ENCODE results near the gene FDPS.
"Not testable (repeated sequence)": the region's sequence is repeated elsewhere in the genome, so short reads cannot be mapped to it uniquely, and the experiment has no call there.

The FDPS gene

GRCh38 chr1:155323729-155324036 lies 15.0 kb downstream of the FDPS start:
- no peaks in the 10 kb centered on the region for H3K27me3 ChIP-seq (ENCODE audit: control insufficient read depth, insufficient read depth, low read length)
- peak overlapping the region; percentile 82 for H3K9ac ChIP-seq (ENCODE audit: low read length)
- H3K4me1 ChIP-seq (ENCODE audit: control insufficient read depth, insufficient read depth, low read length), result peaks cover 29% of the 10 kb centered on the region
- peak overlapping the region; percentile 86 for H3K4me3 ChIP-seq (ENCODE audit: low read length)
- H3K36me3 ChIP-seq (ENCODE audit: control insufficient read depth, insufficient read depth, low read length), result peaks cover 7% of the 10 kb centered on the region
- no peaks in the 10 kb centered on the region for H3K9me3 ChIP-seq (ENCODE audit: control insufficient read depth, low read length)

GRCh38 chr1:155324037-155324716 lies 15.5 kb downstream of the FDPS start:
- H3K9ac ChIP-seq (ENCODE audit: low read length), result peak overlapping the region; percentile 82
- H3K4me1 ChIP-seq (ENCODE audit: control insufficient read depth, insufficient read depth, low read length), result peaks cover 29% of the 10 kb centered on the region
- peaks cover 7% of the 10 kb centered on the region for H3K36me3 ChIP-seq (ENCODE audit: control insufficient read depth, insufficient read depth, low read length)
- H3K9me3 ChIP-seq (ENCODE audit: control insufficient read depth, low read length), result no peaks in the 10 kb centered on the region
- peak overlapping the region; percentile 86 for H3K4me3 ChIP-seq (ENCODE audit: low read length)
- no peaks in the 10 kb centered on the region for H3K27me3 ChIP-seq (ENCODE audit: control insufficient read depth, insufficient read depth, low read length)

- peak overlapping the region; percentile 82 for H3K9ac ChIP-seq (ENCODE audit: low read length)
- H3K36me3 ChIP-seq (ENCODE audit: control insufficient read depth, insufficient read depth, low read length), result peaks cover 7% of the 10 kb centered on the region
- H3K27me3 ChIP-seq (ENCODE audit: control insufficient read depth, insufficient read depth, low read length), result no peaks in the 10 kb centered on the region
- H3K9me3 ChIP-seq (ENCODE audit: control insufficient read depth, low read length), result no peaks in the 10 kb centered on the region
- H3K4me3 ChIP-seq (ENCODE audit: low read length), result peak overlapping the region; percentile 86
- H3K4me1 ChIP-seq (ENCODE audit: control insufficient read depth, insufficient read depth, low read length), result peaks cover 29% of the 10 kb centered on the region
These were observed 16.3 kb downstream of the FDPS start for GRCh38 chr1:155324717-155325602.

- Histone ChIP-seq H3K9ac (ENCODE audit: low read length) (peak overlapping the region; percentile 82), H3K4me3 (ENCODE audit: low read length) (no peak overlapping the region), H3K9me3 (ENCODE audit: control insufficient read depth, low read length) (no peaks in the 10 kb centered on the region), H3K27me3 (ENCODE audit: control insufficient read depth, insufficient read depth, low read length) (no peaks in the 10 kb centered on the region), H3K4me1 (ENCODE audit: control insufficient read depth, insufficient read depth, low read length) (peaks cover 25% of the 10 kb centered on the region), H3K36me3 (ENCODE audit: control insufficient read depth, insufficient read depth, low read length) (peaks cover 7% of the 10 kb centered on the region)
These were observed 16.9 kb downstream of the FDPS start for GRCh38 chr1:155325603-155325893.

GRCh38 chr1:155326020-155326526 lies 17.4 kb downstream of the FDPS start:
- H3K4me1 ChIP-seq (ENCODE audit: control insufficient read depth, insufficient read depth, low read length), result peaks cover 20% of the 10 kb centered on the region
- peaks cover 11% of the 10 kb centered on the region for H3K36me3 ChIP-seq (ENCODE audit: control insufficient read depth, insufficient read depth, low read length)
- no peaks in the 10 kb centered on the region for H3K27me3 ChIP-seq (ENCODE audit: control insufficient read depth, insufficient read depth, low read length)
- H3K9ac ChIP-seq (ENCODE audit: low read length), result no peak overlapping the region
- H3K9me3 ChIP-seq (ENCODE audit: control insufficient read depth, low read length), result no peaks in the 10 kb centered on the region
- H3K4me3 ChIP-seq (ENCODE audit: low read length), result no peak overlapping the region

- H3K27me3 ChIP-seq (ENCODE audit: control insufficient read depth, insufficient read depth, low read length), result no peaks in the 10 kb centered on the region
- peaks cover 13% of the 10 kb centered on the region for H3K36me3 ChIP-seq (ENCODE audit: control insufficient read depth, insufficient read depth, low read length)
- no peak overlapping the region for H3K9ac ChIP-seq (ENCODE audit: low read length)
- no peaks in the 10 kb centered on the region for H3K9me3 ChIP-seq (ENCODE audit: control insufficient read depth, low read length)
- peaks cover 14% of the 10 kb centered on the region for H3K4me1 ChIP-seq (ENCODE audit: control insufficient read depth, insufficient read depth, low read length)
- H3K4me3 ChIP-seq (ENCODE audit: low read length), result no peak overlapping the region
These were observed 18.0 kb downstream of the FDPS start for GRCh38 chr1:155326631-155327037.

GRCh38 chr1:155327981-155328380 lies 19.3 kb downstream of the FDPS start:
- H3K27me3 ChIP-seq (ENCODE audit: control insufficient read depth, insufficient read depth, low read length), result no peaks in the 10 kb centered on the region
- no peak overlapping the region for H3K9ac ChIP-seq (ENCODE audit: low read length)
- peaks cover 13% of the 10 kb centered on the region for H3K36me3 ChIP-seq (ENCODE audit: control insufficient read depth, insufficient read depth, low read length)
- H3K4me1 ChIP-seq (ENCODE audit: control insufficient read depth, insufficient read depth, low read length), result peaks cover 8% of the 10 kb centered on the region
- no peaks in the 10 kb centered on the region for H3K9me3 ChIP-seq (ENCODE audit: control insufficient read depth, low read length)
- H3K4me3 ChIP-seq (ENCODE audit: low read length), result no peak overlapping the region

GRCh38 chr1:155328856-155329255 lies 20.2 kb downstream of the FDPS start:
- H3K36me3 ChIP-seq (ENCODE audit: control insufficient read depth, insufficient read depth, low read length), result peaks cover 13% of the 10 kb centered on the region
- H3K27me3 ChIP-seq (ENCODE audit: control insufficient read depth, insufficient read depth, low read length); H3K9me3 ChIP-seq (ENCODE audit: control insufficient read depth, low read length); H3K9ac ChIP-seq (ENCODE audit: low read length); H3K4me3 ChIP-seq (ENCODE audit: low read length); H3K4me1 ChIP-seq (ENCODE audit: control insufficient read depth, insufficient read depth, low read length): not testable (repeated sequence)

- no peaks in the 10 kb centered on the region for H3K9me3 ChIP-seq (ENCODE audit: control insufficient read depth, low read length)
- H3K36me3 ChIP-seq (ENCODE audit: control insufficient read depth, insufficient read depth, low read length), result peaks cover 13% of the 10 kb centered on the region
- no peak overlapping the region for H3K4me3 ChIP-seq (ENCODE audit: low read length)
- no peaks in the 10 kb centered on the region for H3K27me3 ChIP-seq (ENCODE audit: control insufficient read depth, insufficient read depth, low read length)
- no peak overlapping the region for H3K9ac ChIP-seq (ENCODE audit: low read length)
- peaks cover 8% of the 10 kb centered on the region for H3K4me1 ChIP-seq (ENCODE audit: control insufficient read depth, insufficient read depth, low read length)
These were observed 21.4 kb downstream of the FDPS start for GRCh38 chr1:155329980-155330598.

- Histone ChIP-seq H3K27me3 (ENCODE audit: control insufficient read depth, insufficient read depth, low read length) (no peaks in the 10 kb centered on the region), H3K9ac (ENCODE audit: low read length) (no peak overlapping the region), H3K9me3 (ENCODE audit: control insufficient read depth, low read length) (no peaks in the 10 kb centered on the region), H3K4me1 (ENCODE audit: control insufficient read depth, insufficient read depth, low read length) (no peaks in the 10 kb centered on the region), H3K36me3 (ENCODE audit: control insufficient read depth, insufficient read depth, low read length) (peaks cover 15% of the 10 kb centered on the region), H3K4me3 (ENCODE audit: low read length) (no peak overlapping the region)
These were observed 26.3 kb downstream of the FDPS start for GRCh38 chr1:155334962-155335361.

- Histone ChIP-seq H3K9me3 (ENCODE audit: control insufficient read depth, low read length) (no peaks in the 10 kb centered on the region), H3K4me1 (ENCODE audit: control insufficient read depth, insufficient read depth, low read length) (no peaks in the 10 kb centered on the region), H3K4me3 (ENCODE audit: low read length) (no peak overlapping the region), H3K36me3 (ENCODE audit: control insufficient read depth, insufficient read depth, low read length) (peaks cover 18% of the 10 kb centered on the region), H3K9ac (ENCODE audit: low read length) (no peak overlapping the region), H3K27me3 (ENCODE audit: control insufficient read depth, insufficient read depth, low read length) (no peaks in the 10 kb centered on the region)
These were observed 30.9 kb downstream of the FDPS start for GRCh38 chr1:155339515-155340097.

GRCh38 chr1:155342842-155343241 lies 34.2 kb downstream of the FDPS start:
- no peak overlapping the region for H3K4me3 ChIP-seq (ENCODE audit: low read length)

More at GRCh38 chr1:155342842-155343241, 34.2 kb downstream of the FDPS start:
- no peaks in the 10 kb centered on the region for H3K9me3 ChIP-seq (ENCODE audit: control insufficient read depth, low read length)
- no peaks in the 10 kb centered on the region for H3K4me1 ChIP-seq (ENCODE audit: control insufficient read depth, insufficient read depth, low read length)
- peaks cover 9% of the 10 kb centered on the region for H3K36me3 ChIP-seq (ENCODE audit: control insufficient read depth, insufficient read depth, low read length)
- H3K27me3 ChIP-seq (ENCODE audit: control insufficient read depth, insufficient read depth, low read length), result no peaks in the 10 kb centered on the region
- H3K9ac ChIP-seq (ENCODE audit: low read length), result no peak overlapping the region
